GM13977 (cell line): ENCODE measurements around the gene SMARCA2.

ENCODE experiments used
- DNase-seq: peaks from one replicate; pipeline ENCODE4 v3.0.0; 2012; ENCODE audit warnings: low spot score
- in situ Hi-C: fragments of 300-500 bp; cut with MboI; formaldehyde crosslinking; loops from one replicate; pipeline ENCODE4 v1.12.0; 2022; ENCODE audit warnings: low sequenced_read_pairs, low pct_unique_long_range_greater_than_20kb, mixed read lengths, inconsistent platforms; ENCODE audit not compliant: unreplicated experiment
- TF ChIP-seq, protein P1 (sequence below): IDR thresholded peaks from 2 replicates; pipeline ENCODE4 v1.5.1; 2012; ENCODE audit warnings: mild to moderate bottlenecking, control low read depth; ENCODE audit not compliant: insufficient read depth; ENCODE audit errors: extremely low read depth, missing control alignments

SMARCA2 gene

DNA sequence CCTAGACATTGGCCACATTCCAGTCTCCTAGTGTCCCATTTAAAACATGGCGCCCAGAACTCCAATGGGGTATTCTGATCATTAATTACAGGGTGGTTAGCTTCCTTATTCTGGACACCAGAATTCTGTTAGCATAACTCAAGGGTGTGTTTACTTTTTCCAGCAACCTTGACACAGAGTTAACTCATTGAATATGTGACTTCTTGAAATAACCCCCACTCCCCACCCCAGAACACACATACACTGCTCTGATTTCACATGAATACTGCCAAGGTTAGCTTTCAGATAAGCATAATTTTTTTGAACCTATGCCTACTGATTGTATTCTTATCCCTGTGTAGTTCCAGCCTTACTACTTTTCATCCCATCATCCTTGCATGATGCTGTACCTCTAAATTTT is 151.1 kb downstream of the SMARCA2 start:
- DNase-seq: no peak
- TF ChIP-seq, protein P1, sequence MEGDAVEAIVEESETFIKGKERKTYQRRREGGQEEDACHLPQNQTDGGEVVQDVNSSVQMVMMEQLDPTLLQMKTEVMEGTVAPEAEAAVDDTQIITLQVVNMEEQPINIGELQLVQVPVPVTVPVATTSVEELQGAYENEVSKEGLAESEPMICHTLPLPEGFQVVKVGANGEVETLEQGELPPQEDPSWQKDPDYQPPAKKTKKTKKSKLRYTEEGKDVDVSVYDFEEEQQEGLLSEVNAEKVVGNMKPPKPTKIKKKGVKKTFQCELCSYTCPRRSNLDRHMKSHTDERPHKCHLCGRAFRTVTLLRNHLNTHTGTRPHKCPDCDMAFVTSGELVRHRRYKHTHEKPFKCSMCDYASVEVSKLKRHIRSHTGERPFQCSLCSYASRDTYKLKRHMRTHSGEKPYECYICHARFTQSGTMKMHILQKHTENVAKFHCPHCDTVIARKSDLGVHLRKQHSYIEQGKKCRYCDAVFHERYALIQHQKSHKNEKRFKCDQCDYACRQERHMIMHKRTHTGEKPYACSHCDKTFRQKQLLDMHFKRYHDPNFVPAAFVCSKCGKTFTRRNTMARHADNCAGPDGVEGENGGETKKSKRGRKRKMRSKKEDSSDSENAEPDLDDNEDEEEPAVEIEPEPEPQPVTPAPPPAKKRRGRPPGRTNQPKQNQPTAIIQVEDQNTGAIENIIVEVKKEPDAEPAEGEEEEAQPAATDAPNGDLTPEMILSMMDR: no peak
- in situ Hi-C loops: no loop called here

DNA sequence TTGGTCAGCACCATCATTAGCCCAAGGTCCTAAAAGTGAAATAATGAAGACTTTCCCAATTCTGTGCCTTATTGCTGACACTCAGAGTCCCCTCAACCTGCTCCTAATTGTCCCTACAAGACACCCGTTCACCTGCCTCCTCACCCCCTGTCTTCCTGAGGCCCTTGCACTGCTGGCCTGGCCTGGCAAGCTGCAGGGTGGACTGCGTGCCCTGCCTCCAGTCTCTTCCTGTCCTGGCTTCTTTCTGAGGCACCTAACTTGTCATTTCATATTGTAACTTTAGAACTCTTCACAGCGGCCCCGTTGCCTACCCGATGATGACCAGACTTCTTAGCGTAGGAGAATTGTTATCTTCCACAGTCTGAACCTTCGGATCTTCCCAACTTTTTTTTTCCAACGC is 153.9 kb downstream of the SMARCA2 start:
- TF ChIP-seq, protein P1: no peak
- in situ Hi-C loops: no loop called here
- no peak for DNase-seq

DNA sequence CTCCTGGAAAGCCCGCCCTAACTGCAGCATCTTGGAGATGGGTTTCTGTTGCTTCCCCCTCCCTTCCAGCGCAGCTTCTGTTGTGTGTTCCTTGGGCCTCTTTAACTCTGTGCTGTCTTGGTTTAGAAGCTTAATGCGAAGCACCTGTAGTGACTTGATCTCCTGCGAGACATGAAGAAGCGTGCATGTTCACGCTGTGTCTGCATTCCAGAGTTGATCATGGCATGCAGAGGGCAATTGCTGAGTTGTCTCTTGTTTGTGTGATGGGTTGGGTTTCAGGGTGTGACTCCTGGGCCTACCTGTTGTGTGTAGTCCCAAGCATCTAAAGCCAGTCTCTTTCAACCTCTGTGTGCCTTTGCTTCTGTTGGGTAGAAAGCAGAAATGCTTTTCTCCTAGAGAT is 155.6 kb downstream of the SMARCA2 start:
- DNase-seq: no peak
- in situ Hi-C loops: no loop called here
- TF ChIP-seq, protein P1: no peak

DNA sequence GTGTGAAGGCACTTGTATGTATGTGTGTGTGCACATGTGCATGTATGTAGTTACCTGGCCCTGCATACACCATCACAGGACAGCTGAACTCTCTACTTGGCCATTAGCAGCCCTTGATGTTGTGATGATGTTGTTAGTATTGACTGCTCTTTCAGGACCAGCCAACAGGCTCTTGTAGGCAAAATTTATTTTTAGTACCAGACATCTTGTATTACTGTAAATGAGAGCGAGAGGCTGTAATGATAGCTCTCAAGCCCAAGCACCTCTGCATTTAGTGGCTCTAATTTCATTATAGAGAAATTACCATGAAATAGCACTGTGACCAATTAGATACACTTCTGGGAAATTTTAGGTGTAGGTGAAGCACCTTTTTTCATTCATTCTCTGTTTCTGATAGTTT is 158.0 kb downstream of the SMARCA2 start:
- no peak for DNase-seq
- TF ChIP-seq, protein P1: no peak

DNA sequence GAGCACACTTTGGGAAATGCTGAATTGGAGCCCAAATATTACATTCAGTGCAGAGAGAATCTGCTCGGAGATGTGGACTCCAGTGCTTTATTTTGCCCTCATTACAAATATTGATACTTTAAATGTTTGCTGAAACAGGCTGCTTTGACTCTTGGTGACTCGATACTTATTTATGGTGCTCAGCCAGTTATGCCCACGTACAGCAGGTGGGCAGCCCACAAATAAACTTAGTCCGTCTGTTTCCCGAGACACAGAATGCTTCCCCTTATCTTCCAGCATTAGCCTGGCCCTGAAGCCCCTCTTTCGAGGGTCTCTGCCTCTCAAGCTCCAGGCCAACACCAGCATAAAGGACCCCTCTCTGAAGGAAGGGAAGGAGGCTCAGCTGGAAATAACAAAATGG is 158.7 kb downstream of the SMARCA2 start:
- in situ Hi-C loops: no loop called here
- DNase-seq: no peak
- TF ChIP-seq, protein P1: no peak

More for the DNA sequence above, 158.0 kb downstream of the SMARCA2 start:
- in situ Hi-C loops: no loop called here

DNA sequence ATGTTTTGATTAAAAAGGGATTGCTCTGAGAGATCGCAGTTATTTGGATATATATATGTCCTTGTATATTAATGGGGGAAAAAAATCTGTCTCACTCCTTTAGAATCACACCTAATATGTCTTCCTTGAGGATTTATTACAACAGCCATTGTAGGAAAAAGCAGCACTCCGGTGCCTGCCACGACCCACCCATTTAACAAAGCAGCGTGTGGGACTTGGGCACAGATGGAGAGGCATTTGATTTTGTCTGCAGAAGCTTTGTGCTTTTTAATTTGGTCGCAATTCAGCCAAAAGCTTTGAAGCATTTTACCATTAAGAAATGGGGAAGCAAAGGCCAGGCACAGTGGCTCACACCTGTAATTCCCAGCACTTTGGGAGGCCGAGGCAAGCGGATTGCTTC is 159.2 kb downstream of the SMARCA2 start:
- in situ Hi-C loops: no loop called here
- no peak for DNase-seq
- TF ChIP-seq, protein P1: no peak

DNA sequence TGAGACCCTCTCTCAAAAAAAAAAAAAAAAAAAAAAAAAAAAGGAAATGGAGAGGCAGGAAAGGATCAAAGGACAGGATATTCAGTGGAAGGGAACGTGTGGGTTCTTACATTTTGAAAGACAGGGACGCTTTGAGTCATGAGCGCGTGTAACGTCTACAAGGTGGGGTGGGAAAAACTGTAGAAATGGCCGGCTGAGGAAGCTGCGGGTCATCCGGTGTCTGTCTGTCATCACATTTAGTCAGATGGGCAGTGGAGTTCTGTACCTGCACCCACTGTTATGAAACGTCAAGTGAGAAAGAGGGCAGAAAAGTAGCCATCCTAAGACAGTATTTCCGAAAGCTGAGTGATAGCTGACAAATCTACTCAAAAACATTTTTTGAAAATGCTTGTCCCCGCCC is 159.8 kb downstream of the SMARCA2 start:
- DNase-seq: no peak
- in situ Hi-C loops: no loop called here
- TF ChIP-seq, protein P1: no peak
